NCI-H1930 (cell line): ENCODE results near the gene PIGO.
A peak's percentile ranks its signal among the peaks of the same experiment; 100 is the strongest.

ENCODE experiments used
- DNase-seq, 2 experiments: peaks; one replicate each; lab custom pipeline; 2025; lab: John Stamatoyannopoulos, UW

Gene PIGO

GRCh38 chr9:35070823-35071813 is 25.3 kb downstream of the PIGO start:
- no peak for DNase-seq

DNA sequence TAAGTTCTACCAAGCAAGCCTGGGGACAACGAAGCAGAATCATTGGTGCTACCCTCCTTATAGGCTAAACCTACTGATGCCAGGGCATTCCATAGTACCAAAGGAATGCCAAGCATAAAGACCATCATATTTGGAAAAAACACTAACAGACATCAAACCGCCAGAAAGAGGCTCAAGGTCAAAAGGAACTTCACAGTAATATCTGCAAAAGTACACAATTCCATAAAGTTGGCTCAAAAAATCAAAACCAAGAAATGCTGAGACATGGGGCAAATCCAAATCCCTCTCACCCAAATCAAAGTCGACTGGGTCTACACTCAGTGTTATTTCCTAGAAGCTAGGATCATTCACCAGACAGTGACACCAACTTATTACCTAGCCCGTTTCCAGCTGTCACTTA is 27.4 kb downstream of the PIGO start:
- no peak for DNase-seq

DNA sequence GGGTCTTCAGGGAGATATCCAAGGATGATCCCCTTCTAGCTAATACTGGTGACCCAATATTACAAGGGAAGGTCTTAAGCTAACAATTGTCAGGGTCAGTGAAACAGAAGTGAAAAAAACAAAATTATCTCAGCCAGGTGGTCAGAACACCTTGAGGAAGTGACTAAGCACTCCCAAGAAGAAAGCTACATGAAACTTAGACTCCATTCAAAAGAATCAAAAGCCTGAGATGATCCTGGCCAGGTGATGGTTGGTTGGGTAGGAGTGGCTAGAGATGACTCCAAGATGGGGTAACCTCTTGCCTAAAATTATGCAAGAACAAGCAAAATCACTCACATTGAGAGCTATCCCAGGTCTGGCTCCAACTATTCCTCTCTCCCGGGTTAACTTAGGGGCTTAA is 29.3 kb downstream of the PIGO start:
- DNase-seq, result no peak

GRCh38 chr9:35060548-35061207 is 35.7 kb downstream of the PIGO start:
- no peak for DNase-seq

- no peak for DNase-seq
These were observed 37.0 kb downstream of the PIGO start for GRCh38 chr9:35059438-35059837.

GRCh38 chr9:35057271-35057620 is 39.1 kb downstream of the PIGO start:
- no peak for DNase-seq

GRCh38 chr9:35056571-35057270 is 39.7 kb downstream of the PIGO start:
- DNase-seq, result no peak

- no peak for DNase-seq
These were observed 41.3 kb downstream of the PIGO start for GRCh38 chr9:35054871-35055644.

GRCh38 chr9:35054185-35054835 is 42.1 kb downstream of the PIGO start:
- DNase-seq, result no peak

- DNase-seq, result peak in 1 of 2 experiments; percentile 27
These were observed 45.1 kb downstream of the PIGO start for GRCh38 chr9:35051069-35051967.

- no peak for DNase-seq
These were observed 47.9 kb downstream of the PIGO start for GRCh38 chr9:35048511-35048910.

DNA sequence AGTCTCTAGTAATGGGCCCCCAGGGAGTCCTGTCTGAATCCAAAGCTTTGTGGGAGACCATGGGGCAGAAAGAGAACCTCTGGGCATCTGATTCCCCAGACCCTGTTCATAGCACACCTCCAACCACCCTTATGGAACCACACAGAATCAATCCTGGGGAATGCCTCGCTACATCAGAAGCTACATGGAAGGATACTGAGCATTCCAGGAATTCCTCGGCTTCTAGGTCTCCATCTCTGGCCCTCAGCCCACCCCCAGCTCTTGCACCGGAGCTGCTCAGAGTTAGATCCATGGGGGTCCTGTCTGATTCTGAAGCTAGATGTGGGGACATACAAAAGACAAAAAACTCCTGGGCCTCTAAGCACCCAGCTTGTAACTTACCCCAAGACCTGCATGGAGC is 52.3 kb downstream of the PIGO start:
- no peak for DNase-seq

DNA sequence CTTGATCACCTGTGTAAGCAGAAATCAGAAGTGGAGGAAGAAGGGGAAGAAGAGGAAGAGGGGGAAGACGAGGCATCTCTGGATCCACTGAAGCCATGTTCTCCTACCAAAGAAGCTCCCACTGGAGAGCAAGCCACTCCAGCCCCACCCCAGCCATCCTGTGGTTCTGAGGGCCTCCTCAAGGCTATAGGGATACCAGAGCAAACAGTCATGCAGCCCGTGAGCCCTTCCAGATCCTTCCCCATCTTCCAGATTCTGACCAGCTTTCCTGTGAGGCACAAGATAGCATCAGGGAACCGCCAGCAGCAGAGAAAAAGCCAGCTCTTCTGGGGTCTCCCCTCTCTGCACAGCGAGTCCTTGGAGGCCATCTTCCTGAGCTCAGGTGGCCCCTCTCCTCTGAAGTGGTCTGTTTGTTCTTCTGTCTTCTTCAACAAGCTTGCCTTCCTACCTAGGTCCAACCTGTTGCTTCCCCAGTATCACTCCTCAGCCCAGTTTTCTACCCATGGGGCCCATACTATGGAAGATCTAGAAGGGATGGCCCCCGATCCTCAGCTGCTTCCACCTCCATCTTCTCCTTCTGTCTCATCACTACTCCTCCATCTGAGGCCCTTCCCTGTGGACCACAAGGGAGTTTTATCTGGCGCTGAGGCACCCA is 53.4 kb downstream of the PIGO start:
- no peak for DNase-seq

GRCh38 chr9:35042081-35042604 is 54.2 kb downstream of the PIGO start:
- no peak for DNase-seq
